HCT116 (cell line): ENCODE measurements around the gene NCOA1.

Experiments used
- CBX3 ChIP-seq: IDR thresholded peaks from 2 replicates; pipeline ENCODE4 v1.6.1; 2012; ENCODE audit warnings: low read depth
- CEBPB ChIP-seq: IDR thresholded peaks from 2 replicates; pipeline ENCODE4 v1.6.1; 2012; ENCODE audit warnings: low read depth
- ELF1 ChIP-seq: IDR thresholded peaks from 2 replicates; pipeline ENCODE4 v1.6.1; 2012; ENCODE audit warnings: low read depth, borderline replicate concordance
- EZH2 ChIP-seq: fragments of 200-600 bp; sonication (generic); IDR thresholded peaks from 2 replicates; pipeline ENCODE4 v1.6.1; 2017; ENCODE audit warnings: antibody characterized with exemption, mixed run types
- POLR2A ChIP-seq: IDR thresholded peaks from 2 replicates; pipeline ENCODE4 v1.7.0; 2011; ENCODE audit warnings: borderline replicate concordance; ENCODE audit not compliant: insufficient read depth, insufficient read length; ENCODE audit errors: extremely low read depth
- POLR2AphosphoS5 ChIP-seq: IDR thresholded peaks from 2 replicates; pipeline ENCODE4 v1.6.1; 2011; ENCODE audit warnings: mild to moderate bottlenecking, low read depth, low read length, moderate library complexity
- SIN3A ChIP-seq: IDR thresholded peaks from 2 replicates; pipeline ENCODE4 v1.6.1; 2012; ENCODE audit warnings: low read depth
- SRF ChIP-seq: IDR thresholded peaks from 2 replicates; pipeline ENCODE4 v1.6.1; 2012; ENCODE audit warnings: low read depth
- ZNF274 ChIP-seq: fragments of 200-500 bp; sonication (Bioruptor generic); IDR thresholded peaks from 2 replicates; pipeline ENCODE4 v1.6.1; 2014; ENCODE audit warnings: mild to moderate bottlenecking, low read depth, low read length, inconsistent platforms
- TF ChIP-seq, protein P1 (sequence below), 3 experiments: fragments of 200-600 bp in 1 of 3; sonication (generic) in 1 of 3; IDR thresholded peaks in 2 of 3; conservative IDR thresholded peaks in 1 of 3; 2 replicates each; pipeline ENCODE4 v1.5.1; 2012 to 2017; ENCODE audit warnings: low read depth in 2 of 3, low read length in 2 of 3, antibody characterized with exemption in 1 of 3, borderline replicate concordance in 1 of 3, control low read depth in 1 of 3, mild to moderate bottlenecking in 1 of 3, mixed read lengths in 1 of 3, mixed run types in 1 of 3, moderate library complexity in 1 of 3; ENCODE audit not compliant: insufficient read depth in 1 of 3
- TF ChIP-seq, protein P2 (sequence below): IDR thresholded peaks from 2 replicates; pipeline ENCODE4 v1.6.1; 2012
- TF ChIP-seq, protein P3 (sequence below): IDR thresholded peaks from 2 replicates; pipeline ENCODE4 v1.6.1; 2012; ENCODE audit warnings: low read depth
- TF ChIP-seq, protein P4 (sequence below): IDR thresholded peaks from 2 replicates; pipeline ENCODE4 v1.6.1; 2011; ENCODE audit warnings: mild to moderate bottlenecking, low read length, moderate library complexity; ENCODE audit not compliant: insufficient replicate concordance; ENCODE audit errors: extremely low read depth

DNA sequence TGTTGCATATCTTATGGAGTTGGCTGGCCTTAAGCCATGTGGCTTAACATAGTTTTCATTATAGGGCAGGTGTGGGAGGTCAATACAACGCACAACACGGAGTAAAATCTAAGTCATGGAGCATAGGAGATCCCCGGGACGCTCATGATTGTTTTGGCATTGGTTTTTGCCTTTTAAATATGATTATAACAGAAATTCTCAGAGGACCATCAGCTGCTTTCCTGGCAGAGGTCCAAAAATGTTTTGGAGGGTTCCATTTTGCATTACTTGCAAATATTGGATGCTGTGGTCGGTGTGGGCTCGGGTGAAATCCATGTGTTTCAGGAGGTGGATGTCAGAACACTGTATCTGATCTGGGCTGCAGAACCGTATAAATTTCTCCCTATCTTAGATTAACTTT, 3.4 kb downstream of the NCOA1 start:
- TF ChIP-seq, protein P1, sequence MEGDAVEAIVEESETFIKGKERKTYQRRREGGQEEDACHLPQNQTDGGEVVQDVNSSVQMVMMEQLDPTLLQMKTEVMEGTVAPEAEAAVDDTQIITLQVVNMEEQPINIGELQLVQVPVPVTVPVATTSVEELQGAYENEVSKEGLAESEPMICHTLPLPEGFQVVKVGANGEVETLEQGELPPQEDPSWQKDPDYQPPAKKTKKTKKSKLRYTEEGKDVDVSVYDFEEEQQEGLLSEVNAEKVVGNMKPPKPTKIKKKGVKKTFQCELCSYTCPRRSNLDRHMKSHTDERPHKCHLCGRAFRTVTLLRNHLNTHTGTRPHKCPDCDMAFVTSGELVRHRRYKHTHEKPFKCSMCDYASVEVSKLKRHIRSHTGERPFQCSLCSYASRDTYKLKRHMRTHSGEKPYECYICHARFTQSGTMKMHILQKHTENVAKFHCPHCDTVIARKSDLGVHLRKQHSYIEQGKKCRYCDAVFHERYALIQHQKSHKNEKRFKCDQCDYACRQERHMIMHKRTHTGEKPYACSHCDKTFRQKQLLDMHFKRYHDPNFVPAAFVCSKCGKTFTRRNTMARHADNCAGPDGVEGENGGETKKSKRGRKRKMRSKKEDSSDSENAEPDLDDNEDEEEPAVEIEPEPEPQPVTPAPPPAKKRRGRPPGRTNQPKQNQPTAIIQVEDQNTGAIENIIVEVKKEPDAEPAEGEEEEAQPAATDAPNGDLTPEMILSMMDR (IDR thresholded peaks at IDR 0.05 in 2 of 3, conservative IDR thresholded peaks at IDR 0.05 in 1 of 3; ENCODE audit: borderline replicate concordance in 1 of 3, insufficient read depth in 1 of 3, low read depth in 2 of 3, low read length in 2 of 3): no peak
- no peak for TF ChIP-seq EZH2
- TF ChIP-seq, protein P2, sequence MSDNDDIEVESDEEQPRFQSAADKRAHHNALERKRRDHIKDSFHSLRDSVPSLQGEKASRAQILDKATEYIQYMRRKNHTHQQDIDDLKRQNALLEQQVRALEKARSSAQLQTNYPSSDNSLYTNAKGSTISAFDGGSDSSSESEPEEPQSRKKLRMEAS: no peak
- TF ChIP-seq POLR2A: no peak
- TF ChIP-seq ELF1: no peak
- TF ChIP-seq, protein P3, sequence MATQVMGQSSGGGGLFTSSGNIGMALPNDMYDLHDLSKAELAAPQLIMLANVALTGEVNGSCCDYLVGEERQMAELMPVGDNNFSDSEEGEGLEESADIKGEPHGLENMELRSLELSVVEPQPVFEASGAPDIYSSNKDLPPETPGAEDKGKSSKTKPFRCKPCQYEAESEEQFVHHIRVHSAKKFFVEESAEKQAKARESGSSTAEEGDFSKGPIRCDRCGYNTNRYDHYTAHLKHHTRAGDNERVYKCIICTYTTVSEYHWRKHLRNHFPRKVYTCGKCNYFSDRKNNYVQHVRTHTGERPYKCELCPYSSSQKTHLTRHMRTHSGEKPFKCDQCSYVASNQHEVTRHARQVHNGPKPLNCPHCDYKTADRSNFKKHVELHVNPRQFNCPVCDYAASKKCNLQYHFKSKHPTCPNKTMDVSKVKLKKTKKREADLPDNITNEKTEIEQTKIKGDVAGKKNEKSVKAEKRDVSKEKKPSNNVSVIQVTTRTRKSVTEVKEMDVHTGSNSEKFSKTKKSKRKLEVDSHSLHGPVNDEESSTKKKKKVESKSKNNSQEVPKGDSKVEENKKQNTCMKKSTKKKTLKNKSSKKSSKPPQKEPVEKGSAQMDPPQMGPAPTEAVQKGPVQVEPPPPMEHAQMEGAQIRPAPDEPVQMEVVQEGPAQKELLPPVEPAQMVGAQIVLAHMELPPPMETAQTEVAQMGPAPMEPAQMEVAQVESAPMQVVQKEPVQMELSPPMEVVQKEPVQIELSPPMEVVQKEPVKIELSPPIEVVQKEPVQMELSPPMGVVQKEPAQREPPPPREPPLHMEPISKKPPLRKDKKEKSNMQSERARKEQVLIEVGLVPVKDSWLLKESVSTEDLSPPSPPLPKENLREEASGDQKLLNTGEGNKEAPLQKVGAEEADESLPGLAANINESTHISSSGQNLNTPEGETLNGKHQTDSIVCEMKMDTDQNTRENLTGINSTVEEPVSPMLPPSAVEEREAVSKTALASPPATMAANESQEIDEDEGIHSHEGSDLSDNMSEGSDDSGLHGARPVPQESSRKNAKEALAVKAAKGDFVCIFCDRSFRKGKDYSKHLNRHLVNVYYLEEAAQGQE: no peak
- TF ChIP-seq POLR2AphosphoS5: no peak
- TF ChIP-seq CEBPB: no peak
- no peak for TF ChIP-seq SRF
- no peak for TF ChIP-seq SIN3A
- no peak for TF ChIP-seq ZNF274
- no peak for TF ChIP-seq CBX3
- TF ChIP-seq, protein P4, sequence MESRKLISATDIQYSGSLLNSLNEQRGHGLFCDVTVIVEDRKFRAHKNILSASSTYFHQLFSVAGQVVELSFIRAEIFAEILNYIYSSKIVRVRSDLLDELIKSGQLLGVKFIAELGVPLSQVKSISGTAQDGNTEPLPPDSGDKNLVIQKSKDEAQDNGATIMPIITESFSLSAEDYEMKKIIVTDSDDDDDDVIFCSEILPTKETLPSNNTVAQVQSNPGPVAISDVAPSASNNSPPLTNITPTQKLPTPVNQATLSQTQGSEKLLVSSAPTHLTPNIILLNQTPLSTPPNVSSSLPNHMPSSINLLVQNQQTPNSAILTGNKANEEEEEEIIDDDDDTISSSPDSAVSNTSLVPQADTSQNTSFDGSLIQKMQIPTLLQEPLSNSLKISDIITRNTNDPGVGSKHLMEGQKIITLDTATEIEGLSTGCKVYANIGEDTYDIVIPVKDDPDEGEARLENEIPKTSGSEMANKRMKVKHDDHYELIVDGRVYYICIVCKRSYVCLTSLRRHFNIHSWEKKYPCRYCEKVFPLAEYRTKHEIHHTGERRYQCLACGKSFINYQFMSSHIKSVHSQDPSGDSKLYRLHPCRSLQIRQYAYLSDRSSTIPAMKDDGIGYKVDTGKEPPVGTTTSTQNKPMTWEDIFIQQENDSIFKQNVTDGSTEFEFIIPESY: no peak
